NCI-H1048 (cell line): ENCODE measurements around the gene CORO7.
"Not testable (repeated sequence)": the region's sequence is repeated elsewhere in the genome, so short reads cannot be mapped to it uniquely, and the experiment has no call there.

Experiments
- DNase-seq: peaks from one replicate; lab custom pipeline; 2025; lab: John Stamatoyannopoulos, UW

The CORO7 gene

GRCh38 chr16:4336701-4337539, 79.5 kb downstream of the CORO7 start:
- no peak for DNase-seq

- no peak for DNase-seq
Observed at GRCh38 chr16:4334724-4335495, 81.5 kb downstream of the CORO7 start.

GRCh38 chr16:4333714-4334113, 82.7 kb downstream of the CORO7 start:
- DNase-seq, result not testable (repeated sequence)

- no peak for DNase-seq
Observed at GRCh38 chr16:4333308-4333638, 83.1 kb downstream of the CORO7 start.

- no peak for DNase-seq
Observed at GRCh38 chr16:4332623-4333307, 83.6 kb downstream of the CORO7 start.

- no peak for DNase-seq
Observed at GRCh38 chr16:4332083-4332482, 84.3 kb downstream of the CORO7 start.

- no peak for DNase-seq
Observed at GRCh38 chr16:4330277-4330874, 86.0 kb downstream of the CORO7 start.

GRCh38 chr16:4328782-4329775, 87.3 kb downstream of the CORO7 start:
- no peak for DNase-seq

GRCh38 chr16:4328046-4328781, 88.2 kb downstream of the CORO7 start:
- DNase-seq, result no peak

- no peak for DNase-seq
Observed at GRCh38 chr16:4327386-4328045, 88.9 kb downstream of the CORO7 start.

- no peak for DNase-seq
Observed at GRCh38 chr16:4325253-4325758, 91.1 kb downstream of the CORO7 start.

- DNase-seq, result no peak
Observed at GRCh38 chr16:4324492-4325252, 91.7 kb downstream of the CORO7 start.

GRCh38 chr16:4323845-4324488, 92.4 kb downstream of the CORO7 start:
- no peak for DNase-seq

- no peak for DNase-seq
Observed at GRCh38 chr16:4323071-4323844, 93.1 kb downstream of the CORO7 start.

GRCh38 chr16:4322121-4323052, 94.0 kb downstream of the CORO7 start:
- no peak for DNase-seq
